NT2/D1 (cell line): ENCODE data around the gene ZNF283.

ENCODE experiments used
- YY1 ChIP-seq: IDR thresholded peaks from 2 replicates; pipeline ENCODE4 v1.6.1; 2011; ENCODE audit not compliant: insufficient read length, insufficient read depth
- ZNF274 ChIP-seq: IDR thresholded peaks from 2 replicates; pipeline ENCODE4 v1.6.1; 2011; ENCODE audit warnings: mild to moderate bottlenecking, low read depth, low read length

DNA sequence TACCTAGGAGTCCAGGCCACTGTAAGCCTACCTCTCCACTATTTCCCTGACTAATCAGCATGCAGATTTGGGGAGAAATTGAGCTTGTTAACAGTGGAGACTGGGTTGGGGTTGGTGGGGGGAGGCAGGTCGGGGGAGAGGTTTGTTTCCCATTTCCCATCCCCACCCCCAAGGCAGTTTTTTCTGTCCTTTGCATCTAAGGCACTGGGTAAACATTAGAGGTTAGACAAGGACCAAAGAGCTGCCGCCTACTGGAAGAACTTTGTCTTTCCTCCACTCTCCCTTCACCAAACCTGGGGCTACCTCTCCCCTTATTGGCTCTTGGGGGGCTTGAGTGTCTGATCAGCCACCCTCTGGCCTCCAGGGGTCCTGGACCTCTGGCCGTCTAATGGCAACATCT, 47.3 kb upstream of the ZNF283 start:
- TF ChIP-seq YY1 (no peak), ZNF274 (no peak)
